Peyer's patch (tissue), 4 donors: Measurements from ENCODE around the gene MLF2.

Experiments used
- POLR2A ChIP-seq, 2 donors: fragments of 450-650 bp; IDR thresholded peaks; one replicate each; pipeline ENCODE4 v1.5.1; 2017; ENCODE audit warnings: antibody characterized with exemption in 2 of 2, mild to moderate bottlenecking in 2 of 2, moderate library complexity in 2 of 2
- TF ChIP-seq, protein P1 (sequence below), 6 experiments: fragments of 450-650 bp in 4 of 6; fragments of 200-600 bp in 2 of 6; sonication (generic) in 1 of 6; IDR thresholded peaks; one replicate each; pipeline ENCODE4 v1.5.1; 2017 to 2019; ENCODE audit warnings: antibody characterized with exemption in 6 of 6, mild to moderate bottlenecking in 3 of 6, moderate library complexity in 1 of 6

DNA sequence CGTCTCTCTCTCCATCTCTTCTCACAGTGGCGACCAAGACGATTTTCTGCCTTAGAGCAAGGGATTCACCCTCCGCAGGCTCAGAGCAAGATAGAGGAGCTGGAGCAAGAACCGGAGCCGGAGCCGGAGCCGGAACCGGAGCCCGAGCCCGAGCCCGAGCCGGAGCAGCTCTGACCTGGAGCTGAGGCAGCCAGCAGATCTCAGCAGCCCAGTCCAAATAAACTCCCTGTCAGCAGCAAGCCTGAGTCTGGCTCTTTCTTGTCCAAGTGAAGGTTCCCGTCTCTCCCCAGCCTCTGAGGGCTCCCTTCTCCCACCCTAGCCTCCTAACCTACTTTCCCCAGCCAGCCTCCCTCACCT, 25.3 kb upstream of the MLF2 start:
- TF ChIP-seq, protein P1, sequence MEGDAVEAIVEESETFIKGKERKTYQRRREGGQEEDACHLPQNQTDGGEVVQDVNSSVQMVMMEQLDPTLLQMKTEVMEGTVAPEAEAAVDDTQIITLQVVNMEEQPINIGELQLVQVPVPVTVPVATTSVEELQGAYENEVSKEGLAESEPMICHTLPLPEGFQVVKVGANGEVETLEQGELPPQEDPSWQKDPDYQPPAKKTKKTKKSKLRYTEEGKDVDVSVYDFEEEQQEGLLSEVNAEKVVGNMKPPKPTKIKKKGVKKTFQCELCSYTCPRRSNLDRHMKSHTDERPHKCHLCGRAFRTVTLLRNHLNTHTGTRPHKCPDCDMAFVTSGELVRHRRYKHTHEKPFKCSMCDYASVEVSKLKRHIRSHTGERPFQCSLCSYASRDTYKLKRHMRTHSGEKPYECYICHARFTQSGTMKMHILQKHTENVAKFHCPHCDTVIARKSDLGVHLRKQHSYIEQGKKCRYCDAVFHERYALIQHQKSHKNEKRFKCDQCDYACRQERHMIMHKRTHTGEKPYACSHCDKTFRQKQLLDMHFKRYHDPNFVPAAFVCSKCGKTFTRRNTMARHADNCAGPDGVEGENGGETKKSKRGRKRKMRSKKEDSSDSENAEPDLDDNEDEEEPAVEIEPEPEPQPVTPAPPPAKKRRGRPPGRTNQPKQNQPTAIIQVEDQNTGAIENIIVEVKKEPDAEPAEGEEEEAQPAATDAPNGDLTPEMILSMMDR (IDR thresholded peaks at IDR 0.05): no peak
- TF ChIP-seq POLR2A (IDR thresholded peaks at IDR 0.05): no peak
